ENCODE data around the gene TRMT112. TPM values are rescaled to one million over a fixed set of nuclear protein-coding genes. Genes with fewer than 3 reads are reported as not detected.

The TRMT112 gene
- polyA plus RNA-seq, 2 of the 4 experiments (the other 2 are of a cell fraction) = 363 to 440 TPM

GRCh38 chr11:64320556-64320955, 3.2 kb upstream of the TRMT112 start:
- no peak for ATAC-seq
- no peak for DNase-seq (ENCODE audit: low read depth in 1 of 2, low spot score in 1 of 2)
- Histone ChIP-seq H3K4me2 (no peak overlapping the region), H3K9me3 (no peaks in the 10 kb centered on the region), H3K4me3 (no peak overlapping the region), H3K4me1 (peaks cover 14% of the 10 kb centered on the region), H3K27ac (no peak overlapping the region)
- WGBS (ENCODE audit: missing lambda C conversion rate) = 92% methylated on average over 7 of the region's 7 CpGs
- no peak for FAIRE-seq
- ChIA-PET POLR2A (no interaction called here), CTCF (interaction anchor here (0.8 to 20.7 kb wide), 2 partner anchors 25 to 422 kb away, joined by 3 to 996 read pairs; partner anchors contain the start of genes CCDC88B and RPS6KA4)
- TF ChIP-seq CTCF (IDR thresholded peaks at IDR 0.05) (no peak), RNF2 (IDR thresholded peaks at IDR 0.05; ENCODE audit: borderline replicate concordance, low read depth) (no peak), HOXB5 (CRISPR knock-in tag; IDR thresholded peaks at IDR 0.05) (no peak), CHD4 (IDR thresholded peaks at IDR 0.05; ENCODE audit: borderline replicate concordance) (no peak), NR3C1 (IDR thresholded peaks at IDR 0.05) (no peak), JUNB (IDR thresholded peaks at IDR 0.05) (no peak)

- H3K9me3 ChIP-seq = no peaks in the 10 kb centered on the region
- H3K4me2 ChIP-seq = peak overlapping the region; percentile 76
- CTCF ChIA-PET = interaction anchor here (1.0 to 20.7 kb wide), 3 partner anchors 14 to 68 kb away, joined by 3 to 996 read pairs (median 68); partner anchors contain the start of genes CCDC88B, ESRRA and RPS6KA4
- no peak for TF ChIP-seq BHLHE40 (IDR thresholded peaks at IDR 0.05; ENCODE audit: low read depth, low read length)
- peak in 1 of 2 experiments; percentile 66; a peak in 2 of 4 replicates for TF ChIP-seq CEBPB (IDR thresholded peaks at IDR 0.05)
- TF ChIP-seq ESRRA (IDR thresholded peaks at IDR 0.05; ENCODE audit: borderline replicate concordance, low read length) = no peak
- no peak for TF ChIP-seq BCL3 (IDR thresholded peaks at IDR 0.05)
- TF ChIP-seq, protein P1, sequence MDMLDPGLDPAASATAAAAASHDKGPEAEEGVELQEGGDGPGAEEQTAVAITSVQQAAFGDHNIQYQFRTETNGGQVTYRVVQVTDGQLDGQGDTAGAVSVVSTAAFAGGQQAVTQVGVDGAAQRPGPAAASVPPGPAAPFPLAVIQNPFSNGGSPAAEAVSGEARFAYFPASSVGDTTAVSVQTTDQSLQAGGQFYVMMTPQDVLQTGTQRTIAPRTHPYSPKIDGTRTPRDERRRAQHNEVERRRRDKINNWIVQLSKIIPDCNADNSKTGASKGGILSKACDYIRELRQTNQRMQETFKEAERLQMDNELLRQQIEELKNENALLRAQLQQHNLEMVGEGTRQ (IDR thresholded peaks at IDR 0.05) = no peak
- TF ChIP-seq RARB (CRISPR knock-in tag; IDR thresholded peaks at IDR 0.05) = no peak
- H3K4me1 ChIP-seq = peaks cover 14% of the 10 kb centered on the region
- DNase-seq (ENCODE audit: low read depth in 1 of 2, low spot score in 1 of 2) = no peak
- FAIRE-seq = no peak
- POLR2A ChIA-PET = interaction anchor here (1.3 to 2.9 kb wide), 2 partner anchors 8 to 38 kb away, joined by 11 to 50 read pairs; no protein-coding TSS in a partner anchor
- 36% methylated on average over 15 of the region's 19 CpGs for WGBS (ENCODE audit: missing lambda C conversion rate)
- no peak for ATAC-seq
- H3K27ac ChIP-seq = peak overlapping the region; percentile 97 to 98
- H3K4me3 ChIP-seq = peak overlapping the region; percentile 80
These were observed 1.7 kb upstream of the TRMT112 start for GRCh38 chr11:64318766-64319761.

GRCh38 chr11:64317961-64318765, 804 bp upstream of the TRMT112 start, which contains the start of gene PRDX5:
Gene PRDX5, plus strand, starts transcription at chr11:64318121. Its CDS starts 95 bp downstream, at chr11:64318216.
- peak within 1 kb of the TSS; percentile 97 to 98 for H3K27ac ChIP-seq
- WGBS (ENCODE audit: missing lambda C conversion rate) = 2% methylated on average over 45 of the region's 61 CpGs
- ATAC-seq (peak; percentile 75 to 87), DNase-seq (ENCODE audit: low read depth in 1 of 2, low spot score in 1 of 2) (peak; percentile 91 to 98), FAIRE-seq (no peak)
- H3K4me2 ChIP-seq = peak within 1 kb of the TSS; percentile 87
- CTCF ChIA-PET = interaction anchor here (0.6 to 20.7 kb wide), 20 partner anchors 7 to 1531 kb away, joined by 3 to 996 read pairs (median 3); partner anchors contain the start of genes CATSPERZ, CCDC88B, ESRRA and FERMT3
- peaks cover 14% of the 10 kb centered on the region for H3K4me1 ChIP-seq
- H3K9me3 ChIP-seq = no peaks in the 10 kb centered on the region
- H3K4me3 ChIP-seq = peak within 1 kb of the TSS; percentile 80
- POLR2A ChIA-PET = interaction anchor here (0.6 to 2.9 kb wide), 25 partner anchors 9 to 427 kb away, joined by 3 to 50 read pairs (median 7); partner anchors contain the start of genes BAD, CCDC88B, ESRRA and FKBP2
- peak; percentile 7 to 37; a peak in 2 of 5 replicates for TF ChIP-seq JUN (IDR thresholded peaks at IDR 0.05)
- TF ChIP-seq CBX2 (IDR thresholded peaks at IDR 0.05; ENCODE audit: borderline replicate concordance, low read depth) = no peak
- no peak for TF ChIP-seq HOXA7 (CRISPR knock-in tag; IDR thresholded peaks at IDR 0.05)
- TF ChIP-seq, protein P2, sequence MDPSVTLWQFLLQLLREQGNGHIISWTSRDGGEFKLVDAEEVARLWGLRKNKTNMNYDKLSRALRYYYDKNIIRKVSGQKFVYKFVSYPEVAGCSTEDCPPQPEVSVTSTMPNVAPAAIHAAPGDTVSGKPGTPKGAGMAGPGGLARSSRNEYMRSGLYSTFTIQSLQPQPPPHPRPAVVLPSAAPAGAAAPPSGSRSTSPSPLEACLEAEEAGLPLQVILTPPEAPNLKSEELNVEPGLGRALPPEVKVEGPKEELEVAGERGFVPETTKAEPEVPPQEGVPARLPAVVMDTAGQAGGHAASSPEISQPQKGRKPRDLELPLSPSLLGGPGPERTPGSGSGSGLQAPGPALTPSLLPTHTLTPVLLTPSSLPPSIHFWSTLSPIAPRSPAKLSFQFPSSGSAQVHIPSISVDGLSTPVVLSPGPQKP (IDR thresholded peaks at IDR 0.05; ENCODE audit: low read depth, low read length) = no peak
- TF ChIP-seq CBX8 (IDR thresholded peaks at IDR 0.05) = no peak
- TF ChIP-seq PHF8 (IDR thresholded peaks at IDR 0.05; ENCODE audit: borderline replicate concordance, low read depth) = peak; percentile 46; the same call in 1 of the 2 replicates
- peak; percentile 77 for TF ChIP-seq SMC3 (IDR thresholded peaks at IDR 0.05)
- no peak for TF ChIP-seq ZNF302 (CRISPR knock-in tag; IDR thresholded peaks at IDR 0.05)
- TF ChIP-seq GATA3 (IDR thresholded peaks at IDR 0.05; ENCODE audit: borderline replicate concordance) = no peak
- no peak for TF ChIP-seq TP53 (CRISPR knock-in tag; IDR thresholded peaks at IDR 0.05)
- TF ChIP-seq HEYL (CRISPR knock-in tag; IDR thresholded peaks at IDR 0.05) = no peak
- TF ChIP-seq, protein P1 (IDR thresholded peaks at IDR 0.05) = no peak
- TF ChIP-seq FOSB (CRISPR knock-in tag; IDR thresholded peaks at IDR 0.05) = no peak

Measured in A549 (cell line).